GM12878 (cell line): ENCODE data around the gene PCDHB13. TPM values are rescaled to one million over a fixed set of nuclear protein-coding genes. Genes with fewer than 3 reads are reported as not detected.

ENCODE experiments used
- ATAC-seq: fragments of 200-7000 bp; cut with Tn5 transposase; 3 replicates; pipeline ENCODE4 v1.9.1; 2020; ENCODE audit warnings: mild to moderate bottlenecking, moderate library complexity
- BruUV-seq: library from RNA; stranded (reverse); fragments of 400-500 nt; replicated peaks from 2 replicates; lab custom pipeline; 2021; lab: Mats Ljungman, UMichigan
- CTCF ChIA-PET: fragments of 300-600 bp; sonication (Branson Sonifier 250); formaldehyde crosslinking; extraction: SDS; loops from one replicate; lab custom pipeline; 2021; ENCODE audit warnings: inconsistent platforms; lab: Yijun Ruan, JAX
- POLR2A ChIA-PET: fragments of 350-600 bp; formaldehyde crosslinking; extraction: SDS; loops from one replicate; lab custom pipeline; 2021; ENCODE audit warnings: inconsistent platforms; lab: Charles Lee
- RAD21 ChIA-PET: fragments of 300-600 bp; sonication (Branson Sonifier 250); formaldehyde crosslinking; loops from one replicate; lab custom pipeline; 2023; ENCODE audit warnings: antibody characterized with exemption; ENCODE audit not compliant: unreplicated experiment; lab: Charles Lee
- SMC1A ChIA-PET: fragments of 300-600 bp; sonication (Branson Sonifier 250); formaldehyde crosslinking; loops from one replicate; lab custom pipeline; 2023; ENCODE audit not compliant: unreplicated experiment, uncharacterized antibody; lab: Charles Lee
- DNase-seq: peaks from one replicate; pipeline ENCODE4 v3.0.0-alpha.2; 2011; ENCODE audit warnings: low read depth, low spot score
- FAIRE-seq: peaks from 3 replicates; lab custom pipeline; 2011; peaks lifted over from hg19 to GRCh38; lab: Jason Lieb, UNC
- H2AFZ ChIP-seq: 2 replicates; pipeline ENCODE4 v1.6.0; 2011; ENCODE audit warnings: low read depth, low read length, control low read depth; ENCODE audit not compliant: control insufficient read depth
- H3K27ac ChIP-seq: 2 replicates; pipeline ENCODE4 v1.5.1; 2011; ENCODE audit warnings: control low read depth; ENCODE audit not compliant: control insufficient read depth, insufficient read depth
- H3K27me3 ChIP-seq, 2 experiments: replicated peaks in 1 of 2; 2 replicates each; pipeline versions ENCODE4 v1.6.0 to v1.6.1; 2011; ENCODE audit warnings: low read length in 1 of 2; ENCODE audit not compliant: control insufficient read depth in 2 of 2, insufficient read depth in 2 of 2
- H3K36me3 ChIP-seq, 2 experiments: 2 replicates each; pipeline ENCODE4 v1.5.1; 2011; ENCODE audit warnings: low read length in 1 of 2; ENCODE audit not compliant: control insufficient read depth in 2 of 2, insufficient read depth in 2 of 2
- H3K4me1 ChIP-seq: 2 replicates; pipeline ENCODE4 v1.6.1; 2011; ENCODE audit warnings: mild to moderate bottlenecking, low read length, moderate library complexity, mixed read lengths; ENCODE audit not compliant: control insufficient read depth, insufficient read depth
- H3K4me2 ChIP-seq: 2 replicates; pipeline ENCODE4 v1.6.0; 2011; ENCODE audit warnings: control low read depth; ENCODE audit not compliant: control insufficient read depth, insufficient read depth
- H3K4me3 ChIP-seq: fragments of 200-600 bp; sonication (generic); 2 replicates; pipeline ENCODE4 v1.5.1; 2016
- H3K79me2 ChIP-seq: 2 replicates; pipeline ENCODE4 v1.6.0; 2011; ENCODE audit warnings: low read length; ENCODE audit not compliant: control insufficient read depth, insufficient read depth
- H3K9ac ChIP-seq: 2 replicates; pipeline ENCODE4 v1.8.0; 2011; ENCODE audit warnings: low read length, control low read depth, mixed read lengths; ENCODE audit not compliant: control insufficient read depth, insufficient read depth
- H3K9me3 ChIP-seq: replicated peaks from 3 replicates; pipeline ENCODE4 v1.5.1; 2011; ENCODE audit warnings: mild to moderate bottlenecking, low read length; ENCODE audit not compliant: control insufficient read depth, insufficient read depth
- H4K20me1 ChIP-seq: 2 replicates; pipeline ENCODE4 v1.6.0; 2011; ENCODE audit not compliant: control insufficient read depth, insufficient read depth
- HCFC1 ChIP-seq: fragments of 150-350 bp; IDR thresholded peaks from 2 replicates; pipeline ENCODE4 v1.6.1; 2014; ENCODE audit warnings: low read length
- JUND ChIP-seq: IDR thresholded peaks from 2 replicates; pipeline ENCODE4 v1.6.1; 2012; ENCODE audit warnings: low read depth, mild to moderate bottlenecking, low read length, improper control_type of control experiment, moderate library complexity
- PAX8 ChIP-seq: fragments of 450-650 bp; IDR thresholded peaks from 2 replicates; pipeline ENCODE4 v1.6.1; 2017; ENCODE audit warnings: mild to moderate bottlenecking, moderate library complexity
- POLR2AphosphoS2 ChIP-seq: IDR thresholded peaks from 2 replicates; pipeline ENCODE4 v1.6.1; 2011; ENCODE audit warnings: low read depth, mild to moderate bottlenecking, low read length, improper control_type of control experiment, moderate library complexity
- RCOR1 ChIP-seq: conservative IDR thresholded peaks from 2 replicates; pipeline ENCODE4 v1.6.1; 2012; ENCODE audit warnings: low read depth, low read length, improper control_type of control experiment
- STAT3 ChIP-seq: IDR thresholded peaks from 2 replicates; pipeline ENCODE4 v1.6.1; 2011; ENCODE audit warnings: low read depth, low read length, improper control_type of control experiment
- TCF7 ChIP-seq: IDR thresholded peaks from 2 replicates; pipeline ENCODE4 v1.6.1; 2014; ENCODE audit warnings: antibody characterized with exemption, borderline replicate concordance
- ZNF24 ChIP-seq: fragments of 450-650 bp; IDR thresholded peaks from 2 replicates; pipeline ENCODE4 v1.6.1; 2017; ENCODE audit warnings: antibody characterized with exemption, mild to moderate bottlenecking
- ZNF592 ChIP-seq: fragments of 450-650 bp; IDR thresholded peaks from 2 replicates; pipeline ENCODE4 v1.6.1; 2017; ENCODE audit warnings: mild to moderate bottlenecking, moderate library complexity
- WGBS: methylation state at CpG from one replicate; pipeline ENCODE4 v1.1.6; 2016; ENCODE audit warnings: low lambda C conversion rate; ENCODE audit not compliant: insufficient replicate concordance, insufficient coverage; ENCODE audit errors: missing lambda C conversion rate; 5-methylcytosine and 5-hydroxymethylcytosine counted together
- in situ Hi-C: fragments of 300-500 bp; cut with MboI; formaldehyde crosslinking; loops from 9 replicates; pipeline ENCODE4 v1.14.3; 2018; ENCODE audit warnings: mixed read lengths
- intact Hi-C: fragments of 100-400 bp; cut with micrococcal nuclease; formaldehyde crosslinking; loops from one replicate; pipeline ENCODE4 v1.14.2; 2022; ENCODE audit not compliant: unreplicated experiment
- polyA plus RNA-seq, 11 experiments: library from polyadenylated mRNA; depleted of rRNA in 4 of 11; unstranded in 6 of 11; stranded (reverse) in 5 of 11; fragments of >200 nt; fragmentation: Nextera tagmentation in 4 of 11; fragmentation: Illumina TruSeq in 1 of 11; extraction: Ambion mirVana in 4 of 11; extraction: Trizol in 1 of 11; gene quantifications; 1 replicate in 1 of 11; 2 replicates in 10 of 11; pipeline versions ENCODE4 v1.2.1 to v1.2.3, GENCODE V29; 2011 to 2016; ENCODE audit warnings: inconsistent platforms in 2 of 11, missing spikeins in 2 of 11, low read depth in 1 of 11
- total RNA-seq, 4 experiments: library from RNA; depleted of rRNA in 3 of 4; stranded (reverse); fragments of >200 nt in 3 of 4; fragmentation: Illumina TruSeq in 1 of 4; extraction: Trizol in 1 of 4; gene quantifications; 2 replicates each; pipeline versions ENCODE4 v1.2.1 to v1.2.3, GENCODE V29; 2013 to 2021
- TF ChIP-seq, protein P1 (sequence below): IDR thresholded peaks from 2 replicates; pipeline ENCODE4 v1.6.1; 2011; ENCODE audit warnings: low read depth, mild to moderate bottlenecking, low read length, moderate library complexity, borderline replicate concordance; ENCODE audit errors: extremely low read depth

The PCDHB13 gene
- total and polyA plus RNA-seq, 10 of the 15 experiments (the other 5 are each of a cell fraction or from before 2014, with no cell fraction given) = 0.01 to 0.03 TPM; not detected in 8

DNA sequence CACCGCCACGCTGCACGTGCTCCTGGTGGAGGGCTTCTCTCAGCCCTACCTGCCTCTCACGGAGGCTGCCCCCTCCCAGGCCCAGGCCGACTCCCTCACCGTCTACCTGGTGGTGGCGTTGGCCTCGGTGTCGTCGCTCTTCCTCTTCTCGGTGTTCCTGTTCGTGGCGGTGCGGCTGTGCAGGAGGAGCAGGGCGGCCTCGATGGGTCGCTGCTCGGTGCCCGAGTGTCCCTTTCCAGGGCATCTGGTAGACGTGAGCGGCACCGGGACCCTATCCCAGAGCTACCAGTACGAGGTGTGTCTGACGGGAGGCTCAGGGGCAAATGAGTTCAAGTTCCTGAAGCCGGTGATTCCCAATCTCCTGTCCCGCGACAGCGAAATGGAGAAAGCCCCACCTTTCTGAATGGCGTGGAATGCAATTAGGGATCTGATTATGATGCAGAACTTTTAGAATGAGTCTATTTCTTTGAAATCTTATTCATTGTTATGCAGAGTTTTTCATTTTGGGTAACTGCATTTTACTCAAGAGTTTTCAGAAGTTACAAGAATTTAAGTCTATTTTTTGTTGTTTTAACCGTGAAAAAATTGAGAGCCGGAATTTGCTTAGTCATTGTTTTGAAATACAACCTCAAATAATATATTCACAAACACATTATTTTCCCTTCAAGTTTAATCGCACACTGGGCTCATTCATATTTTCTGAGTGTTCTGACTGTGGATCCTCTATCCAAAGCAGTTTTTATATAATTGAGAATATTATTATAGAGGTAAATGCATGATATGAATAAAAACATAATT lies 23.0 kb downstream of the PCDHB13 start:
- ChIA-PET POLR2A (no interaction called here), SMC1A (no interaction called here), CTCF (no interaction called here)
- intact Hi-C loops = no loop called here
- Histone ChIP-seq H3K4me1 (no peaks in the 10 kb centered on the region), H2AFZ (no peak overlapping the region), H3K27ac (no peak overlapping the region), H3K9ac (no peak overlapping the region), H4K20me1 (no peaks in the 10 kb centered on the region), H3K9me3 (peaks cover 2% of the 10 kb centered on the region; the same call in 1 of the 3 replicates), H3K27me3 (no peaks in the 10 kb centered on the region), H3K4me2 (no peak overlapping the region)
- FAIRE-seq = no peak
- DNase-seq = no peak
- no peak for ATAC-seq
- WGBS = 47% methylated on average over 19 of the region's 32 CpGs
- no TSS peak for BruUV-seq
- in situ Hi-C loops = no loop called here
- TF ChIP-seq STAT3 = no peak
- TF ChIP-seq TCF7 = no peak
- TF ChIP-seq RCOR1 = no peak
- TF ChIP-seq, protein P1, sequence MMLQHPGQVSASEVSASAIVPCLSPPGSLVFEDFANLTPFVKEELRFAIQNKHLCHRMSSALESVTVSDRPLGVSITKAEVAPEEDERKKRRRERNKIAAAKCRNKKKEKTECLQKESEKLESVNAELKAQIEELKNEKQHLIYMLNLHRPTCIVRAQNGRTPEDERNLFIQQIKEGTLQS = no peak
- no peak for TF ChIP-seq POLR2AphosphoS2
- no peak for TF ChIP-seq PAX8
- no peak for TF ChIP-seq ZNF24
- no peak for TF ChIP-seq ZNF592
- TF ChIP-seq JUND = no peak
- TF ChIP-seq HCFC1 = no peak
- TF ChIP-seq, all 136 proteins: peak for 0
- RAD21 ChIA-PET = no interaction called here
- no peaks in the 10 kb centered on the region for H3K79me2 ChIP-seq
- no peak overlapping the region for H3K4me3 ChIP-seq
- H3K36me3 ChIP-seq = no peaks in the 10 kb centered on the region
